HG03135 (cell line): ENCODE measurements around the gene EID1.
"Not testable (repeated sequence)": the region's sequence is repeated elsewhere in the genome, so short reads cannot be mapped to it uniquely, and the experiment has no call there.

Source experiments
- ATAC-seq: cut with Tn5 transposase; IDR thresholded peaks from one replicate; pipeline ENCODE4 v1.9.1; 2021; ENCODE audit warnings: mild to moderate bottlenecking, moderate library complexity; ENCODE audit not compliant: unreplicated experiment

Gene EID1

GRCh38 chr15:48877630-48878595, at the start of gene EID1:
EID1 (plus strand) TSS chr15:48878134; CDS start chr15:48878177, 43 bp downstream.
- peak; percentile 98 for ATAC-seq

- no peak for ATAC-seq
These were observed 49.5 kb upstream of the EID1 start for GRCh38 chr15:48828471-48828870.

GRCh38 chr15:48828906-48829305, 49.0 kb upstream of the EID1 start:
- ATAC-seq: no peak

- no peak for ATAC-seq
These were observed 45.3 kb upstream of the EID1 start for GRCh38 chr15:48832648-48833047.

- ATAC-seq: no peak
These were observed 44.3 kb upstream of the EID1 start for GRCh38 chr15:48833526-48834239.

- ATAC-seq: no peak
These were observed 43.2 kb upstream of the EID1 start for GRCh38 chr15:48834756-48835155.

- ATAC-seq: no peak
These were observed 35.4 kb upstream of the EID1 start for GRCh38 chr15:48842501-48842900.

- ATAC-seq: no peak
These were observed 32.8 kb upstream of the EID1 start for GRCh38 chr15:48845123-48845522.

GRCh38 chr15:48850648-48851047, 27.3 kb upstream of the EID1 start:
- no peak for ATAC-seq

- ATAC-seq: no peak
These were observed 26.0 kb upstream of the EID1 start for GRCh38 chr15:48851956-48852355.

- not testable (repeated sequence) for ATAC-seq
These were observed 23.5 kb upstream of the EID1 start for GRCh38 chr15:48854434-48854833.

GRCh38 chr15:48855501-48856440, 22.2 kb upstream of the EID1 start:
- ATAC-seq: no peak

GRCh38 chr15:48856942-48857341, 21.0 kb upstream of the EID1 start:
- ATAC-seq: no peak

- no peak for ATAC-seq
These were observed 19.5 kb upstream of the EID1 start for GRCh38 chr15:48858401-48858800.

GRCh38 chr15:48859426-48859825, 18.5 kb upstream of the EID1 start:
- ATAC-seq: no peak

- ATAC-seq: no peak
These were observed 16.0 kb upstream of the EID1 start for GRCh38 chr15:48861813-48862431.

- ATAC-seq: no peak
These were observed 15.2 kb upstream of the EID1 start for GRCh38 chr15:48862705-48863104.

- no peak for ATAC-seq
These were observed 12.4 kb upstream of the EID1 start for GRCh38 chr15:48865370-48866079.

- ATAC-seq: no peak
These were observed 11.8 kb upstream of the EID1 start for GRCh38 chr15:48866141-48866563.

- ATAC-seq: no peak
These were observed 9.9 kb upstream of the EID1 start for GRCh38 chr15:48868023-48868422.
